Measurements from ENCODE around the gene SLC47A1. TPM values are rescaled to one million over a fixed set of nuclear protein-coding genes. Genes with fewer than 3 reads are reported as not detected.
"Not testable (repeated sequence)": the region's sequence is repeated elsewhere in the genome, so short reads cannot be mapped to it uniquely, and the experiment has no call there.

The SLC47A1 gene
- total RNA-seq, 1 experiment from 2014 or later = 0.43 TPM

DNA sequence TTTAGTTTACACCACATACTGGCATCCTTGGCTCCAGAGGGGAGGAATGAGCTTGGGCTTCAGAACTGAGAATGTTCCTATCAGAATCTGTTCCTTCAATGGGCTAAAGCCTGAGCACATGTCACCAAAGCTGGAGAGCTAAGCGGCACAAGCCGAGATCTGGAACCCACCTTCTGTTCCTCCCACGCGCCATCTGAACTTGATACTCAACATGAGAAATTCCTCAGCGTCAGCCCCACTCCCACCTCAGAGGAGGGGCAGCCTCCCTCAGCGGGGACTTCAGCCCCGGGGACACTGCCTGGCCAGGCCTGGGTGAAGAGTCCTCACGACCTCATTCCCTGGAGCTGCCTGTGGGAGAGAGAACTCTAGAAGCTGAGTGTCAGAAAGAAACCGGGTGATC, 22.8 kb upstream of the SLC47A1 start:
- peaks cover 16% of the 10 kb centered on the region for H3K36me3 Mint-ChIP-seq (ENCODE audit: insufficient read depth, unreplicated experiment)
- Histone ChIP-seq H3K36me3 (ENCODE audit: control insufficient read depth, insufficient read depth, low read length) (no peaks in the 10 kb centered on the region), H3K4me3 (ENCODE audit: low read depth, low read length) (no peak overlapping the region), H3K9me3 (no peaks in the 10 kb centered on the region), H3K27me3 (replicated peaks; ENCODE audit: control insufficient read depth, insufficient read depth, low read length) (no peaks in the 10 kb centered on the region), H3K4me1 (no peaks in the 10 kb centered on the region)
- no TSS peak for BruUV-seq (replicated peaks)
- no peak overlapping the region for H3K27ac Mint-ChIP-seq (ENCODE audit: unreplicated experiment)
- intact Hi-C loops (cut with micrococcal nuclease; ENCODE audit: unreplicated experiment) = no loop called here
- TF ChIP-seq, protein P1, sequence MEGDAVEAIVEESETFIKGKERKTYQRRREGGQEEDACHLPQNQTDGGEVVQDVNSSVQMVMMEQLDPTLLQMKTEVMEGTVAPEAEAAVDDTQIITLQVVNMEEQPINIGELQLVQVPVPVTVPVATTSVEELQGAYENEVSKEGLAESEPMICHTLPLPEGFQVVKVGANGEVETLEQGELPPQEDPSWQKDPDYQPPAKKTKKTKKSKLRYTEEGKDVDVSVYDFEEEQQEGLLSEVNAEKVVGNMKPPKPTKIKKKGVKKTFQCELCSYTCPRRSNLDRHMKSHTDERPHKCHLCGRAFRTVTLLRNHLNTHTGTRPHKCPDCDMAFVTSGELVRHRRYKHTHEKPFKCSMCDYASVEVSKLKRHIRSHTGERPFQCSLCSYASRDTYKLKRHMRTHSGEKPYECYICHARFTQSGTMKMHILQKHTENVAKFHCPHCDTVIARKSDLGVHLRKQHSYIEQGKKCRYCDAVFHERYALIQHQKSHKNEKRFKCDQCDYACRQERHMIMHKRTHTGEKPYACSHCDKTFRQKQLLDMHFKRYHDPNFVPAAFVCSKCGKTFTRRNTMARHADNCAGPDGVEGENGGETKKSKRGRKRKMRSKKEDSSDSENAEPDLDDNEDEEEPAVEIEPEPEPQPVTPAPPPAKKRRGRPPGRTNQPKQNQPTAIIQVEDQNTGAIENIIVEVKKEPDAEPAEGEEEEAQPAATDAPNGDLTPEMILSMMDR (IDR thresholded peaks at IDR 0.05; ENCODE audit: insufficient read depth in 1 of 2, low read depth in 1 of 2, low read length in 1 of 2, severe bottlenecking in 1 of 2, unreplicated experiment in 1 of 2) = no peak
- DNase-seq = no peak
- H3K27me3 Mint-ChIP-seq (ENCODE audit: insufficient read depth, unreplicated experiment) = peaks cover 2% of the 10 kb centered on the region
- H3K4me1 Mint-ChIP-seq (ENCODE audit: low read depth, unreplicated experiment) = peaks cover 18% of the 10 kb centered on the region
- no peaks in the 10 kb centered on the region for H3K9me3 Mint-ChIP-seq (ENCODE audit: unreplicated experiment)
- ChIA-PET POLR2A (interaction anchor here (0.7 kb wide), 1 partner anchor 81 kb away, joined by 12 read pairs; no protein-coding TSS in a partner anchor), CTCF (interaction anchor here (0.9 to 1.1 kb wide), 2 partner anchors 138 to 148 kb away, joined by 4 read pairs; partner anchors contain the start of genes ALDH3A2 and B9D1)
- no peak overlapping the region for H3K4me3 Mint-ChIP-seq (ENCODE audit: unreplicated experiment)

DNA sequence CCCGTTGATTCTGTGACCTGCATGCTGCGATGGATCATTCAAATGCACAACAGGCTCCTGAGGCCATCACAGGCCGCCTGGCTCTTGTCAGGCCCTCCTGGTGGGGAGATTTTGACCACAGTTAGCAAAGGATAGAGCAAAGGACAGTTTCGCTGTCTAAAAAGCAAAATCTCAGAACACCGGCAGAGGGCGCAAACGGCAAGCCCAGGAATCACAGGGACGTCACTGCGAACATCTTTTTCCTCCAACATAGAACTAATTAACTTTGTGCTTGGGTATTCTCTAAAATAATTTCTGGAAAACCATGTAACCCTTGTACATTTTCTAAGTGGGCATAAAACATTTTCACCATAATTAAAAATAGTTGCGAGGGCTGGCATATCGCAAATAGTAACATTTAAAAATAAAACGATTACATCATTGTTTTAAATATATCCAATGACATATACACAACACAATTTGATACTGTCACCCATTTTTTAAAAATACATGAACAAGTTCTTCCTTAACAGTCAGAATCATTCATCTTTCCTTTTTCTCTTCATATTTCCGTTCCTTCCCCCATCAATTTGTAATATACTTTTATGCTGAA, 19.7 kb upstream of the SLC47A1 start:
- intact Hi-C loops (cut with micrococcal nuclease; ENCODE audit: unreplicated experiment) = loop anchor here (1.0 kb wide), 5 partner anchors 74 to 252 kb away; no protein-coding TSS in a partner anchor
- ChIA-PET POLR2A (no interaction called here), CTCF (interaction anchor here (0.6 to 0.9 kb wide), 2 partner anchors 135 to 220 kb away, joined by 3 read pairs; partner anchors contain the start of gene ALDH3A2)
- TF ChIP-seq, protein P1 (IDR thresholded peaks at IDR 0.05; ENCODE audit: insufficient read depth in 1 of 2, low read depth in 1 of 2, low read length in 1 of 2, severe bottlenecking in 1 of 2, unreplicated experiment in 1 of 2) = peak; percentile 89 to 93
- no peaks in the 10 kb centered on the region for H3K36me3 ChIP-seq (ENCODE audit: control insufficient read depth, insufficient read depth, low read length)
- H3K4me1 ChIP-seq = peaks cover 6% of the 10 kb centered on the region
- H3K27ac Mint-ChIP-seq (ENCODE audit: unreplicated experiment) = no peak overlapping the region
- H3K36me3 Mint-ChIP-seq (ENCODE audit: insufficient read depth, unreplicated experiment) = no peaks in the 10 kb centered on the region
- H3K9me3 Mint-ChIP-seq (ENCODE audit: unreplicated experiment) = no peaks in the 10 kb centered on the region
- DNase-seq = peak; percentile 69 to 79
- peaks cover 7% of the 10 kb centered on the region for H3K4me1 Mint-ChIP-seq (ENCODE audit: low read depth, unreplicated experiment)
- H3K9me3 ChIP-seq = no peaks in the 10 kb centered on the region
- H3K27me3 Mint-ChIP-seq (ENCODE audit: insufficient read depth, unreplicated experiment) = no peaks in the 10 kb centered on the region
- H3K4me3 Mint-ChIP-seq (ENCODE audit: unreplicated experiment) = no peak overlapping the region
- BruUV-seq (replicated peaks) = no TSS peak
- no peaks in the 10 kb centered on the region for H3K27me3 ChIP-seq (replicated peaks; ENCODE audit: control insufficient read depth, insufficient read depth, low read length)
- H3K4me3 ChIP-seq (ENCODE audit: low read depth, low read length) = no peak overlapping the region

DNA sequence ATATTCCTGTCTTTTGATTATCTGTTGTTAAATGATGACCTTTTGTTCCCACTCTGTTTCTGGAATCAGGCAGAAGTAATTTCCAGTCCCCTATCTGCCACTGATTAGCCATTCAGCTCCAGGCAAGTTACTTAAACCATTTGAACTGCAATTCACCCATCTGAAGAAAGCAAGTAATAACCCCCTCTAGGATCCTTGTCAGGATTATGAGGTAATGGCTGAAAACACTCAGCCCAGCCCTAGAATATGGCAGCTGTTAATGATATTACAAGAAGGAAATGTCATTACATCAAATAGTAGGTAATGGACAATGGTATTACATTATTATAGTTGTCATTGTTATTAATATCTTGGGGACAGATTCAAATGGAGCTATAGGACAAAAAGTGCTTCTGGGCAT, 16.0 kb upstream of the SLC47A1 start:
- no peaks in the 10 kb centered on the region for H3K36me3 Mint-ChIP-seq (ENCODE audit: insufficient read depth, unreplicated experiment)
- CTCF ChIA-PET = interaction anchor here (0.9 kb wide), 1 partner anchor 154 kb away, joined by 3 read pairs; no protein-coding TSS in a partner anchor
- no peaks in the 10 kb centered on the region for H3K27me3 Mint-ChIP-seq (ENCODE audit: insufficient read depth, unreplicated experiment)
- DNase-seq = no peak
- Histone ChIP-seq H3K9me3 (no peaks in the 10 kb centered on the region), H3K4me1 (peaks cover 27% of the 10 kb centered on the region), H3K36me3 (ENCODE audit: control insufficient read depth, insufficient read depth, low read length) (no peaks in the 10 kb centered on the region), H3K4me3 (ENCODE audit: low read depth, low read length) (no peak overlapping the region), H3K27me3 (replicated peaks; ENCODE audit: control insufficient read depth, insufficient read depth, low read length) (no peaks in the 10 kb centered on the region)
- peaks cover 29% of the 10 kb centered on the region for H3K4me1 Mint-ChIP-seq (ENCODE audit: low read depth, unreplicated experiment)
- no peak overlapping the region for H3K4me3 Mint-ChIP-seq (ENCODE audit: unreplicated experiment)
- POLR2A ChIA-PET = interaction anchor here (0.6 kb wide), 1 partner anchor 1688 kb away, joined by 3 read pairs; no protein-coding TSS in a partner anchor
- H3K9me3 Mint-ChIP-seq (ENCODE audit: unreplicated experiment) = no peaks in the 10 kb centered on the region
- TF ChIP-seq, protein P1 (IDR thresholded peaks at IDR 0.05; ENCODE audit: insufficient read depth in 1 of 2, low read depth in 1 of 2, low read length in 1 of 2, severe bottlenecking in 1 of 2, unreplicated experiment in 1 of 2) = no peak
- BruUV-seq (replicated peaks) = no TSS peak
- intact Hi-C loops (cut with micrococcal nuclease; ENCODE audit: unreplicated experiment) = no loop called here
- H3K27ac Mint-ChIP-seq (ENCODE audit: unreplicated experiment) = no peak overlapping the region

DNA sequence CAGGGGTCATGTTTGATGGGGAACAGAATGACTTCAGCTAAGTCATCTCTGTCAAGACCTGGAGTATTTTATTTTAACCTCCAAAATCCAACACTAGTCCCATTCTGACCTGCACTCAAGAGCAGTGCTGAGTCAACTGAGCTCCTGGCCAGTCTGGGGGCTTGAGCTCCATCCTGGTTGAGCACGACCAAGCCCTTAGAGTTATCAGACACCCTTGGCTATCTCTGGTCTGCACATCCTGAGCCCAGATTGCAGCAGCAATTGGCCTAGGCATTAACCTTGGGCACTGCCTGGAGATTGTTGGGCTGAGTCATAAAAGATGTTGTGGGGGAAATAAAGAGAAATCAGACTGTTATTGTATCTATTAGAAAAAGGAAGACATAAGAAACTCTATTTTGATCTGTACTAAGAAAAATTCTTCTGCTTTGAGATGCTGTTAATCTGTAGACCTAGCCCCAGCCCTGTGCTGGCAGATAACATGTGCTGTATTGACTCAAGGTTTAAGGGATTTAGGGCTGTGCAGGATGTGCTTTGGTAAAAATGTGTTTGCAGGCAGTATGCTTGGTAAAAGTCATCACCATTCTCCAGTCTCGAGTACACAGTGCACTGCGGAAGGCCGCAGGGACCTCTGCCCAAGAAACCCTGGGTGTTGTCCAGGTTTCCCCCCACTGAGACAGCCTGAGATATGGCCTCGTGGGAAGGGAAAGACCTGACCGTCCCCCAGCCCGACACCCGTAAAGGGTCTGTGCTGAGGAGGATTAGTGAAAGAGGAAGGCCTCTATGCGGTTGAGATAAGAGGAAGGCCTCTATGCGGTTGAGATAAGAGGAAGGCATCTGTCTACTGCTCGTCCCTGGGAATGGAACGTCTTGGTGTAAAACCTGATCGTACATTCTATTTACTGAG, 14.0 kb upstream of the SLC47A1 start:
- H3K4me3 ChIP-seq (ENCODE audit: low read depth, low read length); H3K27me3 Mint-ChIP-seq (ENCODE audit: insufficient read depth, unreplicated experiment); POLR2A ChIA-PET; H3K9me3 Mint-ChIP-seq (ENCODE audit: unreplicated experiment); H3K36me3 Mint-ChIP-seq (ENCODE audit: insufficient read depth, unreplicated experiment); BruUV-seq (replicated peaks); H3K9me3 ChIP-seq; CTCF ChIA-PET; H3K36me3 ChIP-seq (ENCODE audit: control insufficient read depth, insufficient read depth, low read length); H3K27me3 ChIP-seq (replicated peaks; ENCODE audit: control insufficient read depth, insufficient read depth, low read length): not testable (repeated sequence)
- peak; percentile 77 to 83 for DNase-seq
- Mint-ChIP-seq H3K4me3 (ENCODE audit: unreplicated experiment) (peak overlapping the region; percentile 66), H3K27ac (ENCODE audit: unreplicated experiment) (peak overlapping the region; percentile 58), H3K4me1 (ENCODE audit: low read depth, unreplicated experiment) (peaks cover 22% of the 10 kb centered on the region)
- intact Hi-C loops (cut with micrococcal nuclease; ENCODE audit: unreplicated experiment) = loop anchor here (1.0 to 2.0 kb wide), 3 partner anchors 19 to 153 kb away; no protein-coding TSS in a partner anchor
- H3K4me1 ChIP-seq = peaks cover 27% of the 10 kb centered on the region
